HG03097 (cell line): Measurements from ENCODE around the gene OR4N2.
"Not testable (repeated sequence)": the region's sequence is repeated elsewhere in the genome, so short reads cannot be mapped to it uniquely, and the experiment has no call there.

Source experiments
- ATAC-seq: cut with Tn5 transposase; IDR thresholded peaks from one replicate; pipeline ENCODE4 v1.9.1; 2021; ENCODE audit not compliant: unreplicated experiment, low FRiP score

The OR4N2 gene

GRCh38 chr14:19803470-19803869, at the start of gene OR4N2:
Gene OR4N2, plus strand, starts transcription at chr14:19803770. Its CDS starts 23,679 bp downstream, at chr14:19827449.
- ATAC-seq = not testable (repeated sequence)

- no peak for ATAC-seq
These were observed 49.4 kb upstream of the OR4N2 start for GRCh38 chr14:19754172-19754571.

- not testable (repeated sequence) for ATAC-seq
These were observed 32.1 kb upstream of the OR4N2 start for GRCh38 chr14:19771491-19771890.

- no peak for ATAC-seq
These were observed 31.6 kb upstream of the OR4N2 start for GRCh38 chr14:19771895-19772430.

GRCh38 chr14:19772454-19772853, 31.1 kb upstream of the OR4N2 start:
- not testable (repeated sequence) for ATAC-seq

- not testable (repeated sequence) for ATAC-seq
These were observed 30.4 kb upstream of the OR4N2 start, which contains the start of gene OR4M1 for GRCh38 chr14:19773204-19773603. Gene OR4M1, plus strand, starts transcription at chr14:19773504. Its CDS starts 6,819 bp downstream, at chr14:19780323.

GRCh38 chr14:19775587-19775986, 28.0 kb upstream of the OR4N2 start:
- ATAC-seq = no peak

GRCh38 chr14:19785848-19786247, 17.7 kb upstream of the OR4N2 start:
- not testable (repeated sequence) for ATAC-seq

- ATAC-seq = not testable (repeated sequence)
These were observed 16.3 kb upstream of the OR4N2 start for GRCh38 chr14:19787318-19787717.

GRCh38 chr14:19788150-19788549, 15.4 kb upstream of the OR4N2 start:
- ATAC-seq = not testable (repeated sequence)

GRCh38 chr14:19796520-19797108, 7.0 kb upstream of the OR4N2 start:
- ATAC-seq = not testable (repeated sequence)

GRCh38 chr14:19799880-19800279, 3.7 kb upstream of the OR4N2 start:
- no peak for ATAC-seq

- ATAC-seq = no peak
These were observed 3.1 kb upstream of the OR4N2 start for GRCh38 chr14:19800282-19801117.

- no peak for ATAC-seq
These were observed 2.5 kb upstream of the OR4N2 start for GRCh38 chr14:19801118-19801464.

GRCh38 chr14:19813171-19813920, 9.8 kb downstream of the OR4N2 start:
- not testable (repeated sequence) for ATAC-seq

GRCh38 chr14:19819879-19820278, 16.3 kb downstream of the OR4N2 start:
- ATAC-seq = not testable (repeated sequence)

GRCh38 chr14:19821016-19821415, 17.4 kb downstream of the OR4N2 start:
- not testable (repeated sequence) for ATAC-seq

- ATAC-seq = no peak
These were observed 19.6 kb downstream of the OR4N2 start for GRCh38 chr14:19823178-19823577.

GRCh38 chr14:19823765-19824164, 20.2 kb downstream of the OR4N2 start:
- ATAC-seq = no peak

- not testable (repeated sequence) for ATAC-seq
These were observed 24.2 kb downstream of the OR4N2 start for GRCh38 chr14:19827626-19828244.
